ENCODE results near the gene MIA3. TPM values are rescaled to one million over a fixed set of nuclear protein-coding genes. Genes with fewer than 3 reads are reported as not detected.

The MIA3 gene
- total and polyA plus RNA-seq, 8 donors: 26.9 to 59.7 (median 45.7) TPM

DNA sequence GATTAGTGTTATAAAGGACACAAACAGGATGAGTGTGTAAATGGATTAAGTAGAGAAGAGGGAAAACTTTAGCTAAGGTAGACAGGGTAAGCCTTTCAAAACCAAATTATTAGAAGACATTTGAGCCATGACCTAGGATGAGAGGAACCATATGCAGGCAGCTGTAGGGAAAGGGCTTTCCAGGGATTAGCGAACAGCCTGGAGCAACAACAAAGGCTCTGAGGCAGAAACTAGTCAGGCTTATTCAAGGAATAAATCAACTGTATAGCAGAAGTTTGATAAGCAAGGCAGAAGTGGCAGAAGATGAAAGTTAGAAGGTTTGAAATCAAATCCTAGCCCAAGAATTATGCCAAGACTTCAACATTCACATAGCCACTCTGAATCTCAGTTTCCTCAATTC lies 73.1 kb downstream of the MIA3 start:
- no peak overlapping the region for H3K27ac ChIP-seq
- peaks cover 0 to 9% (median 6%) of the 10 kb centered on the region in 3 donors for H3K36me3 ChIP-seq
- H3K9me3 ChIP-seq: no peaks in the 10 kb centered on the region
- TF ChIP-seq, protein P1, sequence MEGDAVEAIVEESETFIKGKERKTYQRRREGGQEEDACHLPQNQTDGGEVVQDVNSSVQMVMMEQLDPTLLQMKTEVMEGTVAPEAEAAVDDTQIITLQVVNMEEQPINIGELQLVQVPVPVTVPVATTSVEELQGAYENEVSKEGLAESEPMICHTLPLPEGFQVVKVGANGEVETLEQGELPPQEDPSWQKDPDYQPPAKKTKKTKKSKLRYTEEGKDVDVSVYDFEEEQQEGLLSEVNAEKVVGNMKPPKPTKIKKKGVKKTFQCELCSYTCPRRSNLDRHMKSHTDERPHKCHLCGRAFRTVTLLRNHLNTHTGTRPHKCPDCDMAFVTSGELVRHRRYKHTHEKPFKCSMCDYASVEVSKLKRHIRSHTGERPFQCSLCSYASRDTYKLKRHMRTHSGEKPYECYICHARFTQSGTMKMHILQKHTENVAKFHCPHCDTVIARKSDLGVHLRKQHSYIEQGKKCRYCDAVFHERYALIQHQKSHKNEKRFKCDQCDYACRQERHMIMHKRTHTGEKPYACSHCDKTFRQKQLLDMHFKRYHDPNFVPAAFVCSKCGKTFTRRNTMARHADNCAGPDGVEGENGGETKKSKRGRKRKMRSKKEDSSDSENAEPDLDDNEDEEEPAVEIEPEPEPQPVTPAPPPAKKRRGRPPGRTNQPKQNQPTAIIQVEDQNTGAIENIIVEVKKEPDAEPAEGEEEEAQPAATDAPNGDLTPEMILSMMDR (IDR thresholded peaks at IDR 0.05): no peak
- FAIRE-seq (no peak), DNase-seq (no peak), ATAC-seq (no peak)
- no peak overlapping the region for H3K4me3 ChIP-seq
- WGBS, 2 donors: 95 to 97% methylated on average over 1 of the region's 1 CpG
- intact Hi-C loops (cut with DNase I): no loop called here
- no peaks in the 10 kb centered on the region for H3K27me3 ChIP-seq
- H3K4me1 ChIP-seq: no peaks in the 10 kb centered on the region

DNA sequence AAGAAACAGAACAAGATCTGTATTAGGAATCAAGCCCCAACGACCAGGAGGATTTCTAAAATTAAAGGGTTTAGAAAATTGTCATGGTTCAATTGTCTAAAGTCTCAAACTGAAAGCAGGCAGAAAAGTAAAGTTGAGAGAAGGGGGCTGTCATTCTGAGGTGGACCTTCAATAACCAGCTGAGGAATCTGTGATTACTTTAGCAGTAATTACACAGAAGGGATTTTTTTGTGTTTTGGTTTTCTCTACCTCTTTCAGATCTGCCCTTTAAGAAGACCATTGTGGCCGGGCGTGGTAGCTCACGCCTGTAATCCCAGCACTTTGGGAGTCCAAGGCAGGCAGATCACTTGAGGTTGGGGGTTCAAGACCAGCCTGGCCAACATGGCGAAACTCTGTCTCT lies 77.0 kb downstream of the MIA3 start:
- Histone ChIP-seq H3K4me3 (no peak overlapping the region), H3K27me3 (no peaks in the 10 kb centered on the region), H3K36me3 (no peaks in the 10 kb centered on the region), H3K4me1 (no peaks in the 10 kb centered on the region), H3K27ac (no peak overlapping the region), H3K9me3 (no peaks in the 10 kb centered on the region)
- FAIRE-seq (no peak), DNase-seq (no peak), ATAC-seq (no peak)
- 85% methylated on average over 5 of the region's 5 CpGs for WGBS, 2 donors
- intact Hi-C loops (cut with DNase I): no loop called here
- TF ChIP-seq, protein P1 (IDR thresholded peaks at IDR 0.05): no peak

DNA sequence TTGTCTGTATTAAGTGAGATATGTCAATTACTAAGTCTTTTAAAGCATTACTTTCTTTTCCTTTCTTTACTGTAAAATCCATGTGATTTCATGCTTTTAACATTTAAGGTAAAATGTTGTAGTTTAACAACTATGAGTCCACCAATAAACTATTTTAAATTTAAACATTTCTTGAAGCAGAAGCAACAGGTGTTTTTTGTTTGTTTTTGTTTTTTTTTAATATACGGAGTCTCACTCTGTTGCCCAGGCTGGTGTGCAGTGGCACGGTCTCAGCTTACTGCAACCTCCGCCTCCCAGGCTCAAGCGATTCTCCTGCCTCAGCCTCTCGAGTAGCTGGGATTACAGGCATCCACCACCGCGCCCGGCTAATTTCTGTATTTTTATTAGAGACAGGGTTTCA lies 78.8 kb downstream of the MIA3 start:
- Histone ChIP-seq H3K27ac (no peak overlapping the region), H3K4me3 (no peak overlapping the region), H3K27me3 (no peaks in the 10 kb centered on the region), H3K36me3 (no peaks in the 10 kb centered on the region), H3K4me1 (no peaks in the 10 kb centered on the region), H3K9me3 (no peaks in the 10 kb centered on the region)
- intact Hi-C loops (cut with DNase I): no loop called here
- TF ChIP-seq, protein P1 (IDR thresholded peaks at IDR 0.05): no peak
- 94 to 95% methylated on average over 8 of the region's 8 CpGs for WGBS, 2 donors
- FAIRE-seq: no peak
- ATAC-seq: no peak
- no peak for DNase-seq

DNA sequence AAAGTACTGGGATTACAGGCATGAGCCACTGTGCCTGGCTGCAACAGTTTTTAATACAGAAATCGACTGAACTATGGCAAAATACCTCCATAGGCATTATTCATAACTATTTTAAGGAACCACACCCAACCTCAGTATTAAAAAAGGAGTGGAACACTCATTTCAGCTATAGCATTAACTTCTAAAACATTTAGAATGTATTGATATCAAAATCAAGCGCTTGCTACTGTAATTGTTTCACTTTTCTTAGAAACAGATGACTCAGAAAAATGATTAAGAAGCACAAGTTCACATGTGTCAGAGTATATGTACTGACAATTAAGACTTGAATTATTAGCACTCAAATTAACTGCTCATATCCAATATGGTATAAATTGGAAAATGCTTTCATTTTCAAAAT lies 79.3 kb downstream of the MIA3 start:
- Histone ChIP-seq H3K27ac (no peak overlapping the region), H3K4me1 (peaks cover 1 to 2% (median 2%) of the 10 kb centered on the region in 3 donors), H3K27me3 (no peaks in the 10 kb centered on the region), H3K4me3 (no peak overlapping the region), H3K9me3 (no peaks in the 10 kb centered on the region), H3K36me3 (no peaks in the 10 kb centered on the region)
- TF ChIP-seq, protein P1 (IDR thresholded peaks at IDR 0.05): no peak
- FAIRE-seq (no peak), DNase-seq (no peak), ATAC-seq (no peak)
- intact Hi-C loops (cut with DNase I): no loop called here
- 91 to 97% methylated on average over 2 of the region's 2 CpGs for WGBS, 2 donors

DNA sequence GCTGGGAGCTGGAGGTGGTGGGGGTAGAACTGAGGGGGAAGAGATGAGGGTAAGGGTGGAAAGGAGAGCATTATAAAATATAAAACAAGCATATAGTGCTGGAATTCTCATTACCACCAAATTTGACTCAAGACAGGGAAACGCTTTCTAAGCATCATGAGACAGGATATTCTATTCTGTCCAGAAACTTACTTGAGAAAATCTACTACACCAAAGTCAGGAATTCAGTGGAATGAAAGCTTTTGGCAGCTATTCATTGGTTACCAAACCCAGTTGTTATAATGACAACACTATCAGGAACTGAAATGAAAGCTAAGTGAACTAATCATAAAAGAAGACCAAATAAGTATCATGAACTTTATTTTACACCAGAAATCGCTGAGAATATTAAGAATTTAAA lies 79.9 kb downstream of the MIA3 start:
- ATAC-seq (no peak), DNase-seq (no peak), FAIRE-seq (peak; percentile 23)
- Histone ChIP-seq H3K9me3 (no peaks in the 10 kb centered on the region), H3K4me3 (no peak overlapping the region), H3K36me3 (no peaks in the 10 kb centered on the region), H3K4me1 (peaks cover 6 to 8% (median 6%) of the 10 kb centered on the region in 3 donors), H3K27me3 (no peaks in the 10 kb centered on the region), H3K27ac (no peak overlapping the region)
- WGBS, 2 donors: 89 to 93% methylated on average over 2 of the region's 2 CpGs
- TF ChIP-seq, protein P1 (IDR thresholded peaks at IDR 0.05): no peak
- intact Hi-C loops (cut with DNase I): no loop called here

Data from pancreas (tissue), 10 donors.